PC-9 (cell line): Measurements from ENCODE around the gene GIGYF2.

ENCODE experiments used
- EZH2 ChIP-seq: fragments of 200-600 bp; sonication (generic); IDR thresholded peaks from 2 replicates; pipeline ENCODE4 v1.8.0; 2017; ENCODE audit warnings: antibody characterized with exemption, low read depth
- TF ChIP-seq, protein P1 (sequence below): fragments of 200-600 bp; sonication (generic); conservative IDR thresholded peaks from 2 replicates; pipeline ENCODE4 v1.6.1; 2017; ENCODE audit warnings: mixed run types, antibody characterized with exemption, mild to moderate bottlenecking, moderate library complexity

DNA sequence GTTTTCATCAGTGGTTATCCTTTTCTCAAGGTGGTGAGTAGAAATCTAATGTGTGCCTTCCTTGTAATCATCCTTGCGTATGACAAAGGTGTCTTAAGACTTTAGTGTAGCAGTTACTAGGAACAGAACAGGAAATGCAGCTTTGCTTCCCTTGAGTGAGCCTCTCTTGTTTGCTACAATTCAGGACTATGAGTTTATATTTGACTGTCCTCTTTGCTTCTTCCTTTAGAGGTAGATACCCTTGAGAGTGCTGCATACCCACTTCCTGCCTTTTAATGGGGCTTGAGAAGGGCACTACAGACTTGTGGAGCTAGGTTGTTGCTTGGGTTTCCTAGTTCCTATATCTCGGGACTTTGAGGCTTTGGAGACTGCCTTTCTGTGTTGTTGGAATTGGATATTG, 75.4 kb downstream of the GIGYF2 start:
- no peak for TF ChIP-seq EZH2
- TF ChIP-seq, protein P1, sequence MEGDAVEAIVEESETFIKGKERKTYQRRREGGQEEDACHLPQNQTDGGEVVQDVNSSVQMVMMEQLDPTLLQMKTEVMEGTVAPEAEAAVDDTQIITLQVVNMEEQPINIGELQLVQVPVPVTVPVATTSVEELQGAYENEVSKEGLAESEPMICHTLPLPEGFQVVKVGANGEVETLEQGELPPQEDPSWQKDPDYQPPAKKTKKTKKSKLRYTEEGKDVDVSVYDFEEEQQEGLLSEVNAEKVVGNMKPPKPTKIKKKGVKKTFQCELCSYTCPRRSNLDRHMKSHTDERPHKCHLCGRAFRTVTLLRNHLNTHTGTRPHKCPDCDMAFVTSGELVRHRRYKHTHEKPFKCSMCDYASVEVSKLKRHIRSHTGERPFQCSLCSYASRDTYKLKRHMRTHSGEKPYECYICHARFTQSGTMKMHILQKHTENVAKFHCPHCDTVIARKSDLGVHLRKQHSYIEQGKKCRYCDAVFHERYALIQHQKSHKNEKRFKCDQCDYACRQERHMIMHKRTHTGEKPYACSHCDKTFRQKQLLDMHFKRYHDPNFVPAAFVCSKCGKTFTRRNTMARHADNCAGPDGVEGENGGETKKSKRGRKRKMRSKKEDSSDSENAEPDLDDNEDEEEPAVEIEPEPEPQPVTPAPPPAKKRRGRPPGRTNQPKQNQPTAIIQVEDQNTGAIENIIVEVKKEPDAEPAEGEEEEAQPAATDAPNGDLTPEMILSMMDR, result no peak
